ENCODE results near the gene SLC40A1.
A peak's percentile ranks its signal among the peaks of the same experiment; 100 is the strongest.

SLC40A1 gene

GRCh38 chr2:189521699-189522434 lies 58.7 kb downstream of the SLC40A1 start:
- H3K79me1 ChIP-seq (replicated peaks; ENCODE audit: low read length, poor library complexity, severe bottlenecking) = no peaks in the 10 kb centered on the region
- no peaks in the 10 kb centered on the region for H3K27me3 ChIP-seq (ENCODE audit: control insufficient read depth in 1 of 2, insufficient read depth in 1 of 2, low read length in 2 of 2)
- H3K14ac ChIP-seq (ENCODE audit: low read length in 2 of 2) = no peak overlapping the region
- peak; percentile 60 for DNase-seq
- no peak overlapping the region for H2BK120ac ChIP-seq (ENCODE audit: low read depth, low read length)
- H4K91ac ChIP-seq (ENCODE audit: low read length) = no peak overlapping the region
- H3K4me1 ChIP-seq (ENCODE audit: control insufficient read depth, insufficient read depth, low read depth, low read length) = no peaks in the 10 kb centered on the region
- no peak overlapping the region for H2AFZ ChIP-seq (ENCODE audit: low read depth, low read length)
- H3K18ac ChIP-seq (ENCODE audit: low read depth in 1 of 2, low read length in 2 of 2) = no peak overlapping the region
- no peak overlapping the region for H2BK15ac ChIP-seq (ENCODE audit: low read depth, poor library complexity, severe bottlenecking)
- peaks cover 5% of the 10 kb centered on the region for H3K9me3 ChIP-seq (ENCODE audit: control insufficient read depth, low read length)
- no peak overlapping the region for H4K8ac ChIP-seq (ENCODE audit: low read length)
- WGBS = 80% methylated on average over 1 of the region's 2 CpGs
- no peak overlapping the region for H2BK12ac ChIP-seq (ENCODE audit: low read length in 2 of 2)
- H3K4me2 ChIP-seq (ENCODE audit: low read length, poor library complexity, severe bottlenecking) = no peak overlapping the region
- H3K4ac ChIP-seq (ENCODE audit: low read depth in 1 of 2, low read length in 2 of 2) = no peak overlapping the region
- H2BK5ac ChIP-seq (ENCODE audit: low read depth, low read length, poor library complexity, severe bottlenecking) = no peak overlapping the region
- H3K27ac ChIP-seq (ENCODE audit: low read length, poor library complexity, severe bottlenecking) = no peak overlapping the region
- H2AK5ac ChIP-seq (ENCODE audit: low read length, severe bottlenecking) = no peak overlapping the region
- H3K9ac ChIP-seq (ENCODE audit: low read length) = peak overlapping the region; percentile 53
- H3K4me3 ChIP-seq (ENCODE audit: insufficient read depth in 1 of 2, low read depth in 1 of 2, low read length in 2 of 2) = no peak overlapping the region
- no peaks in the 10 kb centered on the region for H3K36me3 ChIP-seq (ENCODE audit: control insufficient read depth in 1 of 2, insufficient read depth in 2 of 2, low read depth in 1 of 2, low read length in 2 of 2)
- no peak overlapping the region for H3K23ac ChIP-seq (ENCODE audit: low read length in 2 of 2)

GRCh38 chr2:189519631-189520387 lies 60.8 kb downstream of the SLC40A1 start:
- Histone ChIP-seq H3K27ac (ENCODE audit: low read length, poor library complexity, severe bottlenecking) (no peak overlapping the region), H3K18ac (ENCODE audit: low read depth in 1 of 2, low read length in 2 of 2) (no peak overlapping the region), H3K23ac (ENCODE audit: low read length in 2 of 2) (no peak overlapping the region), H3K9ac (ENCODE audit: low read length) (no peak overlapping the region), H4K91ac (ENCODE audit: low read length) (no peak overlapping the region), H3K79me1 (replicated peaks; ENCODE audit: low read length, poor library complexity, severe bottlenecking) (no peaks in the 10 kb centered on the region), H2AK5ac (ENCODE audit: low read length, severe bottlenecking) (no peak overlapping the region), H2AFZ (ENCODE audit: low read depth, low read length) (no peak overlapping the region), H2BK120ac (ENCODE audit: low read depth, low read length) (no peak overlapping the region), H3K4me1 (ENCODE audit: control insufficient read depth, insufficient read depth, low read depth, low read length) (no peaks in the 10 kb centered on the region), H3K14ac (ENCODE audit: low read length in 2 of 2) (no peak overlapping the region), H2BK12ac (ENCODE audit: low read length in 2 of 2) (peak overlapping the region in 1 of 2 experiments; percentile 51), H3K4me2 (ENCODE audit: low read length, poor library complexity, severe bottlenecking) (no peak overlapping the region), H3K36me3 (ENCODE audit: control insufficient read depth in 1 of 2, insufficient read depth in 2 of 2, low read depth in 1 of 2, low read length in 2 of 2) (no peaks in the 10 kb centered on the region), H2BK5ac (ENCODE audit: low read depth, low read length, poor library complexity, severe bottlenecking) (no peak overlapping the region), H2BK15ac (ENCODE audit: low read depth, poor library complexity, severe bottlenecking) (no peak overlapping the region), H3K9me3 (ENCODE audit: control insufficient read depth, low read length) (peaks cover 5% of the 10 kb centered on the region), H3K27me3 (ENCODE audit: control insufficient read depth in 1 of 2, insufficient read depth in 1 of 2, low read length in 2 of 2) (no peaks in the 10 kb centered on the region), H3K4ac (ENCODE audit: low read depth in 1 of 2, low read length in 2 of 2) (peak overlapping the region in 1 of 2 experiments; percentile 53), H3K4me3 (ENCODE audit: insufficient read depth in 1 of 2, low read depth in 1 of 2, low read length in 2 of 2) (no peak overlapping the region), H4K8ac (ENCODE audit: low read length) (peak overlapping the region; percentile 79)
- DNase-seq = no peak
- WGBS = 63% methylated on average over 6 of the region's 6 CpGs

- H3K4me2 ChIP-seq (ENCODE audit: low read length, poor library complexity, severe bottlenecking) = no peak overlapping the region
- no peak overlapping the region for H2AK5ac ChIP-seq (ENCODE audit: low read length, severe bottlenecking)
- no peak overlapping the region for H3K9ac ChIP-seq (ENCODE audit: low read length)
- H4K91ac ChIP-seq (ENCODE audit: low read length) = no peak overlapping the region
- H2BK12ac ChIP-seq (ENCODE audit: low read length in 2 of 2) = no peak overlapping the region
- H3K4ac ChIP-seq (ENCODE audit: low read depth in 1 of 2, low read length in 2 of 2) = no peak overlapping the region
- H3K14ac ChIP-seq (ENCODE audit: low read length in 2 of 2) = no peak overlapping the region
- H2AFZ ChIP-seq (ENCODE audit: low read depth, low read length) = no peak overlapping the region
- peak; percentile 68 for DNase-seq
- no peaks in the 10 kb centered on the region for H3K4me1 ChIP-seq (ENCODE audit: control insufficient read depth, insufficient read depth, low read depth, low read length)
- peak overlapping the region; percentile 57 for H2BK15ac ChIP-seq (ENCODE audit: low read depth, poor library complexity, severe bottlenecking)
- no peak overlapping the region for H3K4me3 ChIP-seq (ENCODE audit: insufficient read depth in 1 of 2, low read depth in 1 of 2, low read length in 2 of 2)
- H3K23ac ChIP-seq (ENCODE audit: low read length in 2 of 2) = no peak overlapping the region
- 91% methylated on average over 5 of the region's 6 CpGs for WGBS
- H2BK120ac ChIP-seq (ENCODE audit: low read depth, low read length) = peak overlapping the region; percentile 30
- H3K27ac ChIP-seq (ENCODE audit: low read length, poor library complexity, severe bottlenecking) = no peak overlapping the region
- H3K36me3 ChIP-seq (ENCODE audit: control insufficient read depth in 1 of 2, insufficient read depth in 2 of 2, low read depth in 1 of 2, low read length in 2 of 2) = no peaks in the 10 kb centered on the region
- H2BK5ac ChIP-seq (ENCODE audit: low read depth, low read length, poor library complexity, severe bottlenecking) = no peak overlapping the region
- H4K8ac ChIP-seq (ENCODE audit: low read length) = no peak overlapping the region
- H3K27me3 ChIP-seq (ENCODE audit: control insufficient read depth in 1 of 2, insufficient read depth in 1 of 2, low read length in 2 of 2) = no peaks in the 10 kb centered on the region
- H3K18ac ChIP-seq (ENCODE audit: low read depth in 1 of 2, low read length in 2 of 2) = peak overlapping the region in 1 of 2 experiments; percentile 88
- H3K9me3 ChIP-seq (ENCODE audit: control insufficient read depth, low read length) = peaks cover 5% of the 10 kb centered on the region
- no peaks in the 10 kb centered on the region for H3K79me1 ChIP-seq (replicated peaks; ENCODE audit: low read length, poor library complexity, severe bottlenecking)
These were observed 62.6 kb downstream of the SLC40A1 start for GRCh38 chr2:189517847-189518535.

GRCh38 chr2:189516546-189516945 lies 64.0 kb downstream of the SLC40A1 start:
- WGBS = 92% methylated on average over 3 of the region's 3 CpGs

More at GRCh38 chr2:189516546-189516945, 64.0 kb downstream of the SLC40A1 start:
- Histone ChIP-seq H3K4me3 (ENCODE audit: insufficient read depth in 1 of 2, low read depth in 1 of 2, low read length in 2 of 2) (no peak overlapping the region), H2AFZ (ENCODE audit: low read depth, low read length) (no peak overlapping the region), H3K4me2 (ENCODE audit: low read length, poor library complexity, severe bottlenecking) (no peak overlapping the region), H3K79me1 (replicated peaks; ENCODE audit: low read length, poor library complexity, severe bottlenecking) (no peaks in the 10 kb centered on the region), H2BK15ac (ENCODE audit: low read depth, poor library complexity, severe bottlenecking) (no peak overlapping the region), H2BK5ac (ENCODE audit: low read depth, low read length, poor library complexity, severe bottlenecking) (no peak overlapping the region), H3K9me3 (ENCODE audit: control insufficient read depth, low read length) (peaks cover 5% of the 10 kb centered on the region), H3K36me3 (ENCODE audit: control insufficient read depth in 1 of 2, insufficient read depth in 2 of 2, low read depth in 1 of 2, low read length in 2 of 2) (no peaks in the 10 kb centered on the region), H2BK12ac (ENCODE audit: low read length in 2 of 2) (no peak overlapping the region), H3K27ac (ENCODE audit: low read length, poor library complexity, severe bottlenecking) (no peak overlapping the region), H3K4me1 (ENCODE audit: control insufficient read depth, insufficient read depth, low read depth, low read length) (no peaks in the 10 kb centered on the region), H4K91ac (ENCODE audit: low read length) (no peak overlapping the region), H3K23ac (ENCODE audit: low read length in 2 of 2) (no peak overlapping the region), H2BK120ac (ENCODE audit: low read depth, low read length) (no peak overlapping the region), H3K14ac (ENCODE audit: low read length in 2 of 2) (no peak overlapping the region), H3K27me3 (ENCODE audit: control insufficient read depth in 1 of 2, insufficient read depth in 1 of 2, low read length in 2 of 2) (no peaks in the 10 kb centered on the region), H3K4ac (ENCODE audit: low read depth in 1 of 2, low read length in 2 of 2) (no peak overlapping the region), H2AK5ac (ENCODE audit: low read length, severe bottlenecking) (no peak overlapping the region), H3K9ac (ENCODE audit: low read length) (no peak overlapping the region), H3K18ac (ENCODE audit: low read depth in 1 of 2, low read length in 2 of 2) (no peak overlapping the region), H4K8ac (ENCODE audit: low read length) (no peak overlapping the region)
- DNase-seq = no peak
